HG03354 (cell line): Measurements from ENCODE around the gene NLGN4X.

Experiments
- ATAC-seq: cut with Tn5 transposase; IDR thresholded peaks from one replicate; pipeline ENCODE4 v1.9.1; 2021; ENCODE audit warnings: mild to moderate bottlenecking; ENCODE audit not compliant: unreplicated experiment, poor library complexity, severe bottlenecking

Gene NLGN4X

DNA sequence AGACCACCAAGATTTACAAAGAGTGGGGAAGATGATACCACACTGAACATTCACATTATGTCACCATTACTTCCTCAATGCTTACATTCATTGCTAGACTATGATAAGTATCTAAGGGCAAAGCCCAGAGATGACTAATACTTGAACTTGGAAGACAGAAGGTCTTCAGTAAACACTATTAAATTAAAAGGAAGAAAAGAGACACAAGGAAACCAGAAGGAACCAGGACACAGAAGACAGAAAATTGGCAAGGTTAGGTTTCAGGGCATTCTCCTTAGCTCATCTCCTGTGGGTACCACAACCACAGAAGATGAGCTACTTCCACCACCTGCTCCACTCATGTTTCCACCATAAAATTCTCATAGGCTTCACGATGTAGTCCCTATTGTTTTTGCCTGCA is 64.9 kb downstream of the NLGN4X start:
- no peak for ATAC-seq

DNA sequence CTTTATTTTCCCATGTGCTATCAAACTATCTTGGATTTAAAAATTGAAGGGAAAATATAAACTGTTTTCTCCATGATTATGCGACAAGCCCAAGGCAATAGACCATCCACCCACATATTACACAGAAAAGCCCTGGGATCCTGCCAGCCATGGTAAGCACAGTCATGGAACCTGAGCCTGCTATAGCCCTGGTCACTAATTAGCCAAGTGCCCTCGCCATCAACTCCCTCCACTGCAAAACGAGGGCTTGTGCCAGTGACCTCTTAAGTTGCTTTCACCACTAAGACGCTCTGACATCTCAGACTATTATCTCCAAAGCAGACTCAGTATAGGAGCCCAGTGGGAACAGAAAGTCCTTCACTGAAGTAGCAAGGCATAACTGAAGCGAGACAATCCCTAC is 69.2 kb downstream of the NLGN4X start:
- ATAC-seq = no peak

DNA sequence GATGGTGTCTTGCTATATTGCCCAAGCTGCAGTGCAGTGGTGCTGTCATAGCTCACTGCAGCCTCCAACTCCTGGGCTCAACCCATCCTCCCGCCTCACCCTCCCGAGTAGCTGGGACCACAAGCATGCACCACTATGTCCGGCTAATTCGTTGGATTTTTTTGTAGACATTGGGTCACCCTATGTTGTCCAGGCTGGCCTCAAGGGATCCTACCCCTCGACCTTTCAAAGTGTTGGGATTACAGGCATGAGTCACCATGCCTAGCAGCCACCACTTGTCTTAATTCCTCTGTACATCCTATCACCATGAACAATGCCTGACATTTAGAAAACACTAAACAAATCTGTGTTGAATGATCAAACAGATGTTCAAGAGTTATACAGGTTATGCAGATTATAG is 76.7 kb downstream of the NLGN4X start:
- no peak for ATAC-seq

DNA sequence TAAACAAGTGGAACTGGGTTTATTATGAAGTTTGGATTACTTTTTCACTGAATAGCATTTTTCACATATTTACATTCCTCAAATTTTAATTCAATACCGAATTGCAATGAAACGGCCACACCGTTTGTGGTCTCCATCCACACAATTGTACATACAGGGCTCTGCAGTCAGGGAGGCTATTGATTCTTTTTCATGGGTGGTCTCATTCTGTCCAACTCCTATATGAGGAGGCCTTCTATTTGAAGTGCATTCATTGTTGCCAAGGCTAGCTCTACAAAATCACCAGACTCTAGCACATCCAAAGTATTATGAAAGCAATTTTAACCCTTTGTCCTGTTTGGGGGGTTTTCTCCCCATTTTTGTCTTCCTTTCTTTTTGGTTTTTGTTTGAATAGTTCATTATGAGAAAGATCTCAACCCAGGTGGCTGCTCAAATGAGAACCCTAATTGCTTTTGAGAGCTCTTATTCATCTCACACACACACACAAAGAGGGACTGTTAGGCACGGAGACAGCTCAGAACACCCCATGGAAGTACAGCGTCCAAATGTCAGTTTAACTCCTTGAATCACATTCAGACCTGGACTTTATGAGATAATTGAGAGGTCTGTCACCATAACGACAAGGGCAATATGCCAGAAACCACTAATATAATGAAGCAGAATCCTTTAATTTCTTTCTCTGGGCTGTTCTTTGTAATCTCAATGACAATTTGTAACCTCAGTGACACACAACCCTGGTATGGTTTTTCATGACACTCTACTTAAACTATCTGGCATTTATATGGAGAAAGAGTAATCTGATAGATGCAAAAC is 79.4 kb downstream of the NLGN4X start:
- no peak for ATAC-seq

DNA sequence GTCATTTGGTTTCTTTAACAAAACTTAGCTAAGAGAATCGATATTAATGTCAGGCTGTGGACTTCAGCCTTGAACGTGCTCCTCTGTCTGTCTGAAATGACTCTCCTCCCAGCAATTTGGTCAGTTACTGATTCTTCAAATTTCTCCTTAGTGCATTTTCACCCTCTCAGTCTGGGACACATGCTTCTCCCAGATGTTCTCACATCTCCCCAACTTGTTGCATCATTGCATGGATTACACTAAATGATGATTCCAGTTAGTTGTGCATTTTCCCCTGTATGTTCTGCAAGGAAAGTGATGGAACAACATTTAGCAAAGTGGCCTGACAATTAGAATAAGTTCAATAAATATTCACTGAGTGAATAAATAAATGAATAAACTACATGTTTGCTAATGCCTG is 94.4 kb downstream of the NLGN4X start:
- no peak for ATAC-seq

DNA sequence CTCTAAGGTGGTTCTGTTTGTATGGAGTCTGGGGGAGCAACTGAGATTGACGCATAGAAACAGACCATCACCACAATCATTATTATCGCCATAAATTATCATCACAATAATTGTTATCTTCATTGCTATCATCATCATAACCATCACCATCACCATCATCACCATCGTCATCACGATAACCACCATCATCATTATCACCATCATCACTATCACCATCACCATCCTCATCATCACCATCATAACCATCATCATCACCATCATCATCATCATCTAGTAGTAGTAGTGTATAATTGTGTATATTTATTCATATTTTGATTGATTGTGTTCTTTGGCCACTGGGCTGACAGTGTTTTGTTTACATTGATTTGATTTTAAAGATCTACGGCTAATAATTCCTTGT is 95.7 kb downstream of the NLGN4X start:
- ATAC-seq = no peak

DNA sequence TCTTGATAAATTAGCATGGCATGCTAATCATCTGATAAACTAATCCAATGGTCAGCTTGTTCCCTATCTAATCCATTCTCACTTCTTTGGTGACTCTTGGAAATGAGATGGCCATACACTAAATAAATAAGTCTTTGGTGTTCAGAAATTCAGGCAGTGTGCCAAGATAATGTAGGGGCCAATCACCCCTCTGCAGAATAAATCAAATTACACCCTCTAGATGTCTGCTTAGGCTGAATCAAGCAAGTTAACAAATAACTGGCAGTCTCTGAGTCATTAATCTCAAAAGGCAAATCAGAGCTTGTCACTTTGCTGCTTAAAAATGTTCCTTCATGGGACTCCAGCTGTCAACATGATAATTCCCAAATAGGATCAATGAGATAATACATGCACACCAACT is 97.4 kb downstream of the NLGN4X start:
- ATAC-seq = no peak

DNA sequence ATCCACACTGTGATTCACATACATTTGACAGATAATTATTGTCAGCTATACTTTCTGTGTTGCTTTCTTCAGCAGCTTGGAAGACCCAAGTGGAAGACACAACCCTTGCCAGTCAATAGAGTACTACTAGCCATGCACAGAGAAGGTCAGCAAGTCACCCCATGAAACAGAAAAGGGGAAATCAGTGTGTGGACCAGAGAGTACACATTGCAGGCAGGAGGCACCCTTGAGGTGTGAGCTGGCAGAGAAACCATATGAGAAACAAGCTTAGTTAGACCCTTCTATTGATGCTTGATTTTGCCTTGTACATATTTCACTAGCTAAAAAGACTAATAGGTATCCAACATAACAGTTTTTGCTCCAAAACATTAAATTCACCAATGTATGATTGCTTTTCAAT is 99.5 kb downstream of the NLGN4X start:
- no peak for ATAC-seq

DNA sequence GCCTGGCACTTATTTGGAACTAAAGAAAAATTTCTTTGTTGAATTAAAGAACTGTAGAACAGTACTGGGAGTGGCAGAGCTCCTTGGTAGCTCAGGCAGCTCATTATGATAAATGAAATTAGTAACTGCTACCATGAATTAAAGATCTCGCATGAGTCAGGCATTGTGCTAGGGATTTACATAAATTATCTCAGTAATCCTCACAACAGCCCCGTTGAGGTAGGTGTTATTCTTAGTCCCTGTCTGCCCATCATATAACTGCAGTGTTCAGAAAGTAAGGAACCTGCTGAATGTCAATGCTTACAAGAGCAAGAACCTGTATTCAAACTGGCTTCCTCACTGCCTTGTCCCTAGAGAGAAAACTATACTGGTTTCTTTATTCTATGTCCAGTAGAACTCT is 108.3 kb downstream of the NLGN4X start:
- ATAC-seq = no peak

DNA sequence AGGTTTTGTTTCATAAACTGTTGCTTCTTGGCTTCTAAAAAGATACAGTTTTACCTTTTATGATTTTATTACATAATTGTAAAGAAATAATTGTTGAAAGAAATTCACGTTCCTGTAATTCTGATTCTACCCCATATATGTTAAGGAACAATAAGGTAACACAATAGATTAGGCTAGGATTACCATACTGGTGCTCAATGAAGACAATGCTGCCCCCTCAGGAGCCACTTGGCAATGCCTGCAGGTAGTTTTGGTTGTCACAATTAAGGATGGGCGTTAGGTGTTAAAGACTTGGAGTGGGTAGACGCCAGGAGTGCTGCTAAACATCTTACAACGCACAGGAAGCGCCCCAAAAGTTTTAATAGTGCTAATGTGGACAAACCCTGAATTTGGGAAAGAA is 133.2 kb downstream of the NLGN4X start:
- no peak for ATAC-seq

DNA sequence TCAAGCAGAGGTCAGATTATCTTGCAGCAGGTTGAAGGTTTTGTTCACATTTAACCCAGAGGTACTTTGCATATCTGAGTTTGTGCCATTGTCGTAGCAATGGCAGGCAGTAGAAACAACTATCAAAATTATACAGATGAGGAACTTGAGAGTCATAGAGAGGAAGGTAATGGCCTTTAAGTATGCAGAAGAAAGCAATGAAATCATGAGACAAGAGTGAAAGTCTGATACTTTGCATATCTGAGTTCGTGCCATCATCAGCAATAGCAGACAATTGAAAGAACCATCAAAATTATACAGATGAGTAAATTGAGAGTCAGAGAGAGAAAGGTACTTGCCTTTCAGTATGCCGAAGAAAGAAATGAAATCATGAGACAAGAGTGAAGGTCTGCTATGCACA is 154.1 kb downstream of the NLGN4X start:
- no peak for ATAC-seq

DNA sequence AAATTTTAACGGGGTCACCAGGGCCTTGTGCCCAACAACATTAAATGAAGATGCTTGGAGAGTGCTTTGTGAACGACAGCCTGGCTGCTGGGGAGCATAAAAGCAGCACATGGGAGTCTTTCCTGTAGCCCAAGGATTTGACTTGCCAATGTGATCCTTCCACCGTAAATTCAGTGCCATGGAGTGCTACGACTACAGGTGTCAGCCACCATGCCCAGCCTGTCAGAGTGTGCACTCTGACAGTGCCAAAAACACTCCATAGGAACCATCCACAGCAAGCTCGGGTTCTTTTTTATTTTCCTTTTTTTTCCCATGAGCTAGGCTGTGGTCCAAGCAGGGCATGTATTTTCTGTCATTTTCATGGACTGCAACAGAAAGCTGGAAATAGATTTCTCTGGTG is 156.9 kb downstream of the NLGN4X start:
- no peak for ATAC-seq

DNA sequence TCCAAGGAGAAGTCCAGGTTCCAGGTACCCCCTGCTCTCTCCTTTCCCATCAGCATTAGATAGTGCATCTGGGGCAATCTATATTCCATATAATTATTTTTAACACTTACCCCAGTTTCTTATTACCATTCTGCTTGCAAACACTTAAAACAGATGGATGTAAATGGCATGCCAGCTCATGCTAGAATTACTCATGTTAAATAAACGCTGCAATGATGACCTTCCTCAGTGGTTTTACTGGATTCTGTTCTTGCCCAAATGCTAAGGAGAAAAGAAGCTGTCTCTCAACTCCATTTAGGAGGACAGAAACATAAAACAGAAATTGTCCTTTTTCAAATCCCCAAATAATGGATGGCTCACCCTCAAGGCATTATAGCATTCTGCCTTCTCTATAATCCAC is 161.1 kb downstream of the NLGN4X start:
- no peak for ATAC-seq

DNA sequence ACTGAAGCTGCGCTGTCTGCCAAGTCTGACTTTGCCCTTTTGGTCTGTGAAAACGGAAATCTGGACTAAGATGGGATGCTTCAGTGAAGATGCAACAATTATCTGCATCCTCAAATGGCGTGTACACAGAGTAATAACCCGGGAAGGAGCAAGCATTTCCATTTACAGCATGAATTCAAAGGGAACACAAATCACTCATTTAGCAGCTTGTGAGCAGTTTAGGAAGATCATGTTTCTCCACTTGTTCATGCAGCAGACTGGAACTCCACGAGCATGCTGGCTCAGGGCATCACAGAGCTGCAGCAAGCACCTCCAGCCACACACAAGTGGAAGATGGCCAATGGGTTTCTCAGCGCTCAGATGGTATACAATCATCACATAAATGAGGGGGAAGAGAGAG is 175.5 kb downstream of the NLGN4X start:
- ATAC-seq = no peak

DNA sequence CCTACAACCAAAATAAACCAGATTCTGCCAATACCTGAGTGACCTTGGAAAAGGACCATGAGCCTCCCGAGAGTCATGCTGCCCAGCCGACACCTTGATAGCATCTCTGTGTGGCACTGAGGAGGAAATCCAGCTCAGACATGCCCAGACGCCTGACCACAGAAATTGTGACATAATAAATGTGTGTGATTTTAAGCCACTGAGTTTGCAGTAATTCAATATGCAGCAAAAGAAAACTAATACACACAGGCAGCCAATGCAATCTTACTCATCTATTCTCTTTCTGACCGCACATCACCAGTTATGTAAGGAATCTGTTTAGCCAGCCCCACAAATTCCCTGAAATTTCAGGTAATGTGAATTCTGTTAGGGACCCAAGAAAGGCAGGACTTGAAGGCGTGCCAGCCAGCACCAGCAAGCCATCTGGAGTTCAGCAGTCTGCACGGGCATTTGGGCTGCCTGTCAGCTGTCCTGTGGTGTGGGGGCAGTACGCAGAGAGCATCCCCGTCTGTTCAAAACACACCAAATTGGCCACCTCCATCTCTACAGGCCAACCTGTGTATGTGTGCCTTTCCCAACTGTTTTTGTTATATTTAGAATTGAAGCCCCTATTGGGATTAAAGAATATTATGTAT is 176.4 kb downstream of the NLGN4X start:
- no peak for ATAC-seq

DNA sequence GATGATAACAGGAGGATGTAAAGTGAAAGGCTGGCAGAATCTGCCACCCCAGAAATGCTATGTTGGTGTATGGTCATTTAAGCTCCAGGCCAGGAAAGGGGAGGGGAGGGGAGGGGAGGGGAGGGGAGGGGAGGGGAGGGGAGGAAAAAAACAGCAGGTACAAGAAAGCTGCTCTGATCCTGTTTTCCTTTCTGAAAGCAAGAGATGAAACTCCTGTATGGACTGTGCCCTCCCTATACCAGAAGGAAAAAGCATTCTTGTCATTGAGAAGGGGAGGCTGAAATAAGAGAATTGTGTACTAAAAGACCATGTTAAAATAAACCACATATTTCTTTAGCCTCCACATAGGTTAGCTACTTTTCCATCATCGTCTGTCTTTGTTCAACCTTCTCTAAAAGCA is 179.5 kb downstream of the NLGN4X start:
- ATAC-seq = no peak

DNA sequence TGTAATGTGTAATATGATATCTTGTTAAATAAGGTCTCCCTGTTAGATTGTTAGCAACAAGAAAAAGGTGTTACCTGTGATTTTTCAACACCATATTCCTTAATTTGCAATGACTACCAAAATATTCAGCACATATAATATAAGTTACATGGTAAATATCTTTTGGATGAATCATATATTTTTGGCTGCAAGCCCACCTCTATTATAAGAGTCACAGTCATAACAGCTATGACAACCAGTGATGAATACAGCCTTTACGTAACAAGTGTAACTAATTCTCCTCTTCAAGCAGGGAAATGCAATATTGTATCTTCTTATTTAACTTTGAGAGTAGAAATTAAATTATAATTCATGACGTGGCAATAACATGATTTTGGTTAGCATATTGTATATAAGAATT is 187.0 kb downstream of the NLGN4X start:
- no peak for ATAC-seq

DNA sequence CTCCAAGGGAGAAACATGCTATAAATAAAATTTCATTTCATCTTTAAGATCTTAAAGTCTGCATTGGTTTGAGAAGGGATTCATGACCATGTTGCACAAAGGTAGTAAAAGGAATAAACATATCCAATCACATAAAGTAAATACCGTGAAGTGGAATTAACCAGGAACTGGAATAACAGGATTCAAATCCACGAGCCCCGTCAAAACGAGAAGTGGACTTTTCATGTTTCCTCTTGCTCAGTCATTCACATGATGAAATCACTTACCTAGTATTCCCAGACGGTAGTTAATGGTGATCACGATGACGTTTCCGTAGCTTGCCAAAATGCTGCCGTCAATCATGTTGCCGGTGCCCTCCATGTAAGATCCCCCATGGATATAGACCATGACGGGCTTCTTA is 199.7 kb downstream of the NLGN4X start:
- ATAC-seq = no peak

DNA sequence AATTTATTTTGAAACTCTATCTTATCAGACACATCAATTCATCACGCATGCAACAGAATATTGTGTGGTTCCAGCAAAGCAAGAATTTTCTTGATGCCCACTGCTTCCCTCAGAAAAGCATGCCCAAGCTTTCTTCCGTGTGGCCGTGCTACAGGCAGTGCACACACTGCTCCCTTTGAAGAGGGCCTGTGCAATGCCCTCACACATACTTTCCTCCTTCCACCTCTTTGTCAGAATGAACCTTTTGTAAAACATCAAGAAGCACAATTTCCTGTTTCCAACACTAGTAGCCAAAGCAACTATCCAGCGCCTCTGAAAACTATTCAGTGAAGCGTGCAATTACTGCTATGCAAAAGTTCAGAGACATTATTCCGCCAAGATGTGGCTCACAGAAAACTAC is 201.7 kb downstream of the NLGN4X start:
- no peak for ATAC-seq

DNA sequence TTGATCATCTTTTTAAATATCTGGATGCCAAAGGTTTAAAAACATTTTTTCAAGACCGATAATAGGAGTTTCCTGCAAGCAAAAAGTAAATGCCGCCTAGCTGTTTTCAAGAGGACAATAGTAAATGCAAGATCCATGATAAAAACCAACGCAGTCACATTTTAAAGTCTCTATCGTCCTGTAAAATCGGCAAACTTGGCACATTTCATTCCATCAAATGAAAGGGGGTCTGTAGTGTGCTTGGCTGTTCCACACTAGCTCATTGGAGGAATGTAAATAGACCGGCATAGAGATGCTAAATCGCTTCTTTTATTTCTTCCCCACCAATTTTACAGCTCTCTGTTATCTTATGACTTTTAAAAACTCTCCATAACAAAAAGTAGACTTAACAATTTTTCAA is 202.2 kb downstream of the NLGN4X start:
- no peak for ATAC-seq

DNA sequence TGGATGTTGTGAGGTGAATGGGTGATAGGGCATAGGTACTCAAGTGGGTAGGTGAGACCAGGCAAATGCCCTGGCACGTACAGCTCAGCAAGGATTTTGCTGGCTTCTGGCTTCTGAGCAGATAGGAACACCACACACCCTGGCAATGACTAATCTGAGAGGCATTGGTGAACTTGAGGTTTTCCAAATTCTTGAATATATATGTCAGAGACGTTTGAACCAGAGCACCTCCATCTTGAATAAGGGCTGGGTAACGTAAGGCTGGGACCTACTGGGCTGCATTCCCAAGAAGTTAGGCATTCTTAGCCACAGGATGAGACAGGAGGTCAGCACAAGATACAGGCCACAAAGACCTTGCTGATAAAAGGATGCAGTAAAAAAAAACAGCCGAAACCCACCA is 204.5 kb downstream of the NLGN4X start:
- ATAC-seq = no peak
